H1 (cell line): ENCODE measurements around the gene VWA2. TPM values are rescaled to one million over a fixed set of nuclear protein-coding genes. Genes with fewer than 3 reads are reported as not detected.

ENCODE experiments used
- CEBPB ChIP-seq: IDR thresholded peaks from 2 replicates; pipeline ENCODE4 v1.6.1; 2012; ENCODE audit warnings: low read depth, low read length
- CREB1 ChIP-seq: IDR thresholded peaks from 2 replicates; pipeline ENCODE4 v1.6.1; 2012; ENCODE audit warnings: inconsistent platforms
- CTCF ChIP-seq, 3 experiments: IDR thresholded peaks; 1 replicate in 2 of 3; 2 replicates in 1 of 3; pipeline versions ENCODE4 v1.5.1 to v1.6.1; 2011; ENCODE audit warnings: low read length in 3 of 3, mild to moderate bottlenecking in 3 of 3, inconsistent platforms in 2 of 3, low read depth in 1 of 3, moderate library complexity in 1 of 3; ENCODE audit not compliant: insufficient read depth in 1 of 3; ENCODE audit errors: control extremely low read depth in 1 of 3
- RAD21 ChIP-seq, 2 experiments: IDR thresholded peaks in 1 of 2; conservative IDR thresholded peaks in 1 of 2; 2 replicates each; pipeline ENCODE4 v1.6.1; 2011; ENCODE audit warnings: low read depth in 2 of 2, low read length in 2 of 2, improper control_type of control experiment in 1 of 2, inconsistent platforms in 1 of 2, mild to moderate bottlenecking in 1 of 2, moderate library complexity in 1 of 2
- RFX5 ChIP-seq: IDR thresholded peaks from 2 replicates; pipeline ENCODE4 v1.6.1; 2011; ENCODE audit warnings: low read depth, low read length, improper control_type of control experiment, borderline replicate concordance
- SIRT6 ChIP-seq: IDR thresholded peaks from one replicate; pipeline ENCODE4 v1.7.1; 2012; ENCODE audit warnings: low read length, inconsistent platforms
- TAF7 ChIP-seq: optimal IDR thresholded peaks from 2 replicates; pipeline ENCODE3; 2011; ENCODE audit warnings: low read depth, mild to moderate bottlenecking, inconsistent platforms, low read length, moderate library complexity, borderline replicate concordance
- polyA plus RNA-seq, 7 experiments: library from polyadenylated mRNA; depleted of rRNA in 3 of 7; stranded (reverse) in 5 of 7; unstranded in 2 of 7; fragments of >200 nt in 5 of 7; fragments of 200-250 nt in 2 of 7; gene quantifications; 1 replicate in 5 of 7; 2 replicates in 1 of 7; 4 replicates in 1 of 7; pipeline versions ENCODE4 v1.2.1 to v1.2.3, GENCODE V29; 2011 to 2013; ENCODE audit warnings: missing spikeins in 2 of 7, mixed read lengths in 2 of 7
- total RNA-seq: library from RNA; stranded (reverse); fragmentation: NEBNext Ultra II Directional; extraction: Animal tissue kit (Norgen Biotek cat#: 25700); gene quantifications from 2 replicates; pipeline ENCODE4 v1.2.1, GENCODE V29; 2021
- TF ChIP-seq, protein P1 (sequence below): IDR thresholded peaks from 2 replicates; pipeline ENCODE4 v1.6.1; 2012; ENCODE audit warnings: inconsistent platforms

The VWA2 gene
- total and polyA plus RNA-seq, 2 of the 8 experiments (the other 6 are each of a cell fraction or from before 2014, with no cell fraction given): 2.8 to 2.9 TPM

GRCh38 chr10:114290038-114290437 is 51.0 kb downstream of the VWA2 start (continued):
- TF ChIP-seq CTCF (IDR thresholded peaks at IDR 0.05; ENCODE audit: control extremely low read depth in 1 of 3, insufficient read depth in 1 of 3, low read depth in 1 of 3, low read length in 3 of 3) (no peak), TAF7 (no peak), RFX5 (no peak), SIRT6 (no peak), CEBPB (no peak), RAD21 (IDR thresholded peaks at IDR 0.05 in 1 of 2, conservative IDR thresholded peaks at IDR 0.05 in 1 of 2; ENCODE audit: low read depth in 2 of 2, low read length in 2 of 2) (no peak), CREB1 (no peak)
- TF ChIP-seq, protein P1, sequence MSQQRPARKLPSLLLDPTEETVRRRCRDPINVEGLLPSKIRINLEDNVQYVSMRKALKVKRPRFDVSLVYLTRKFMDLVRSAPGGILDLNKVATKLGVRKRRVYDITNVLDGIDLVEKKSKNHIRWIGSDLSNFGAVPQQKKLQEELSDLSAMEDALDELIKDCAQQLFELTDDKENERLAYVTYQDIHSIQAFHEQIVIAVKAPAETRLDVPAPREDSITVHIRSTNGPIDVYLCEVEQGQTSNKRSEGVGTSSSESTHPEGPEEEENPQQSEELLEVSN: no peak
- TF ChIP-seq, all 59 proteins: peak for 0
